Astrocyte (in vitro differentiated cells and primary cell): ENCODE data around the gene SRD5A1. TPM values are rescaled to one million over a fixed set of nuclear protein-coding genes. Genes with fewer than 3 reads are reported as not detected.

Experiments used
- DNase-seq: peaks from one replicate; pipeline ENCODE4 v3.0.0-alpha.2; 2010; ENCODE audit warnings: low read depth
- FAIRE-seq: peaks from 2 replicates; lab custom pipeline; 2011; peaks lifted over from hg19 to GRCh38; lab: Jason Lieb, UNC
- H2AFZ ChIP-seq: 2 replicates; pipeline ENCODE4 v1.6.0; 2012; ENCODE audit warnings: low read depth, low read length, inconsistent platforms
- H3K27ac ChIP-seq: 2 replicates; pipeline ENCODE4 v1.5.1; 2011; ENCODE audit warnings: low read depth, low read length, inconsistent platforms
- H3K27me3 ChIP-seq: 2 replicates; pipeline ENCODE4 v1.6.0; 2011; ENCODE audit warnings: low read length, inconsistent platforms; ENCODE audit not compliant: insufficient read depth
- H3K36me3 ChIP-seq: 2 replicates; pipeline ENCODE4 v1.5.1; 2011; ENCODE audit warnings: low read length, inconsistent platforms; ENCODE audit not compliant: insufficient read depth
- H3K4me1 ChIP-seq: 2 replicates; pipeline ENCODE4 v1.5.1; 2011; ENCODE audit warnings: low read length, inconsistent platforms; ENCODE audit not compliant: insufficient read depth
- H3K4me2 ChIP-seq: 2 replicates; pipeline ENCODE4 v1.6.0; 2012; ENCODE audit warnings: low read length, inconsistent platforms
- H3K4me3 ChIP-seq: 2 replicates; pipeline ENCODE4 v1.5.1; 2011; ENCODE audit warnings: low read depth, mild to moderate bottlenecking, low read length, inconsistent platforms; ENCODE audit not compliant: insufficient read depth
- H3K79me2 ChIP-seq: 2 replicates; pipeline ENCODE4 v1.6.0; 2012; ENCODE audit warnings: mild to moderate bottlenecking, low read length, inconsistent platforms; ENCODE audit not compliant: insufficient read depth
- H3K9ac ChIP-seq: 2 replicates; pipeline ENCODE4 v1.6.0; 2012; ENCODE audit warnings: mild to moderate bottlenecking, low read length, inconsistent platforms
- H3K9me3 ChIP-seq: 2 replicates; pipeline ENCODE4 v1.5.1; 2012; ENCODE audit warnings: low read depth, mild to moderate bottlenecking, low read length, inconsistent platforms; ENCODE audit not compliant: insufficient read depth
- H4K20me1 ChIP-seq: 2 replicates; pipeline ENCODE4 v1.6.0; 2012; ENCODE audit warnings: low read length, inconsistent platforms; ENCODE audit not compliant: insufficient read depth
- H3K27ac Mint-ChIP-seq: one replicate; pipeline ENCODE4 v1.8.0; 2021; ENCODE audit warnings: mild to moderate bottlenecking, mixed read lengths; ENCODE audit not compliant: unreplicated experiment
- H3K27me3 Mint-ChIP-seq: one replicate; pipeline ENCODE4 v1.8.0; 2021; ENCODE audit warnings: low read depth, mixed read lengths; ENCODE audit not compliant: unreplicated experiment
- H3K36me3 Mint-ChIP-seq: one replicate; pipeline ENCODE4 v1.8.0; 2021; ENCODE audit warnings: low read depth, mixed read lengths; ENCODE audit not compliant: unreplicated experiment
- H3K4me1 Mint-ChIP-seq: one replicate; pipeline ENCODE4 v1.8.0; 2021; ENCODE audit warnings: low read depth, mixed read lengths; ENCODE audit not compliant: unreplicated experiment
- H3K4me3 Mint-ChIP-seq: one replicate; pipeline ENCODE4 v1.8.0; 2021; ENCODE audit warnings: mild to moderate bottlenecking, moderate library complexity, mixed read lengths; ENCODE audit not compliant: unreplicated experiment
- H3K9me3 Mint-ChIP-seq: one replicate; pipeline ENCODE4 v1.8.0; 2021; ENCODE audit warnings: mild to moderate bottlenecking, mixed read lengths; ENCODE audit not compliant: unreplicated experiment
- EZH2 ChIP-seq: IDR thresholded peaks from 2 replicates; pipeline ENCODE4 v1.6.1; 2012; ENCODE audit warnings: mild to moderate bottlenecking, low read length, inconsistent platforms; ENCODE audit not compliant: insufficient read depth
- total RNA-seq: library from RNA; stranded (reverse); gene quantifications from 2 replicates; pipeline ENCODE4 v1.2.1, GENCODE V29; 2021
- TF ChIP-seq, protein P1 (sequence below): IDR thresholded peaks from 2 replicates; pipeline ENCODE4 v1.5.1; 2011; ENCODE audit warnings: low read depth, mild to moderate bottlenecking, inconsistent platforms, low read length, moderate library complexity; ENCODE audit not compliant: insufficient read depth

SRD5A1 gene
- total RNA-seq, 1 donor from 2014 or later: 27.6 TPM

DNA sequence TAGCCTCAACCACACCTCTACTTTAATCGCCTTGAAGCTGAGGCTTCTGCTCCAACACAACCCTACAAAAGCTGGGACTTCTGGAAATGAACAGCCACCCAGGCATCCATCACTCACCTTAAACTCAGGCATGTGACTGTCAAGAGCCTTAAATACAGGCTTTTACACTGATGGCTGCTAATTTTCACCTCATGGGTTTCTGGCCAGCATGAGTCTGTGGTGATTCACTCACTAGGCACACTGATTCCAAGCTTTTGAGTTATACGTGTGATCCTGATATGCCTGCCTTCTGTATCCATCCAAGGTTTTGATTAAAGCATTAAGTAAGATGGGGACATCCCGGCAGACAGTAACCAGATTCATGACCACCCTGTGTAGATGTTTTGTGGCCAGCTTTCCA, 9.3 kb upstream of the SRD5A1 start:
- Mint-ChIP-seq H3K4me1 (peaks cover 3% of the 10 kb centered on the region), H3K27ac (no peak overlapping the region), H3K4me3 (no peak overlapping the region), H3K27me3 (no peaks in the 10 kb centered on the region), H3K9me3 (no peaks in the 10 kb centered on the region), H3K36me3 (peaks cover 31% of the 10 kb centered on the region)
- FAIRE-seq: no peak
- H3K36me3 ChIP-seq: peaks cover 78% of the 10 kb centered on the region
- H4K20me1 ChIP-seq: peaks cover 72% of the 10 kb centered on the region
- H3K27ac ChIP-seq: no peak overlapping the region
- peaks cover 84% of the 10 kb centered on the region for H3K79me2 ChIP-seq
- TF ChIP-seq, protein P1, sequence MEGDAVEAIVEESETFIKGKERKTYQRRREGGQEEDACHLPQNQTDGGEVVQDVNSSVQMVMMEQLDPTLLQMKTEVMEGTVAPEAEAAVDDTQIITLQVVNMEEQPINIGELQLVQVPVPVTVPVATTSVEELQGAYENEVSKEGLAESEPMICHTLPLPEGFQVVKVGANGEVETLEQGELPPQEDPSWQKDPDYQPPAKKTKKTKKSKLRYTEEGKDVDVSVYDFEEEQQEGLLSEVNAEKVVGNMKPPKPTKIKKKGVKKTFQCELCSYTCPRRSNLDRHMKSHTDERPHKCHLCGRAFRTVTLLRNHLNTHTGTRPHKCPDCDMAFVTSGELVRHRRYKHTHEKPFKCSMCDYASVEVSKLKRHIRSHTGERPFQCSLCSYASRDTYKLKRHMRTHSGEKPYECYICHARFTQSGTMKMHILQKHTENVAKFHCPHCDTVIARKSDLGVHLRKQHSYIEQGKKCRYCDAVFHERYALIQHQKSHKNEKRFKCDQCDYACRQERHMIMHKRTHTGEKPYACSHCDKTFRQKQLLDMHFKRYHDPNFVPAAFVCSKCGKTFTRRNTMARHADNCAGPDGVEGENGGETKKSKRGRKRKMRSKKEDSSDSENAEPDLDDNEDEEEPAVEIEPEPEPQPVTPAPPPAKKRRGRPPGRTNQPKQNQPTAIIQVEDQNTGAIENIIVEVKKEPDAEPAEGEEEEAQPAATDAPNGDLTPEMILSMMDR: no peak
- TF ChIP-seq EZH2: no peak
- no peak overlapping the region for H2AFZ ChIP-seq
- H3K27me3 ChIP-seq: no peaks in the 10 kb centered on the region
- H3K9me3 ChIP-seq: peaks cover 3% of the 10 kb centered on the region
- H3K9ac ChIP-seq: no peak overlapping the region
- no peak for DNase-seq
- H3K4me3 ChIP-seq: no peak overlapping the region
- H3K4me1 ChIP-seq: no peaks in the 10 kb centered on the region
- H3K4me2 ChIP-seq: no peak overlapping the region

DNA sequence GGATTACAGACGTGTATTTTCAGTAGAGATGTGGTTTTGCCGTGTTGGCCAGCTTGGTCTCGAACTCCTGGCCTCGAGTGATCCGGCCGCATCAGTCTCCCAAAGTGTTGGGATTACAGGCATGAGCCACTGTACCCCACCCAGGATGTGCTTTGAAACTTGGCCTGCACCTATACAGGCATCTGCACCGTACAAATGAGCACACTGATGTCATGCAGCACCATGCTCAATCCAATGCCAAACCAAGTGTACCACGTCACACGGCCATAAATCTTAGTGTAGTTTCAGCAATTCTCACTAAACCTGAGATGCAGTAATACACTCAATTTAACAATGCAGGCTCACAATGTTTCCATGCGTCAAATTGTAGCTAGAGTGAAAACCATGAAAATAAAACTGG, 6.7 kb upstream of the SRD5A1 start:
- FAIRE-seq (no peak), DNase-seq (no peak)
- no peaks in the 10 kb centered on the region for H3K27me3 ChIP-seq
- H3K27me3 Mint-ChIP-seq: no peaks in the 10 kb centered on the region
- H3K36me3 Mint-ChIP-seq: peaks cover 35% of the 10 kb centered on the region
- no peak overlapping the region for H3K4me2 ChIP-seq
- H3K36me3 ChIP-seq: peaks cover 73% of the 10 kb centered on the region
- TF ChIP-seq EZH2: no peak
- TF ChIP-seq, protein P1: no peak
- H3K9ac ChIP-seq: no peak overlapping the region
- H3K27ac Mint-ChIP-seq: no peak overlapping the region
- H3K9me3 ChIP-seq: peaks cover 3% of the 10 kb centered on the region
- H3K4me1 ChIP-seq: peaks cover 2% of the 10 kb centered on the region
- H2AFZ ChIP-seq: no peak overlapping the region
- no peak overlapping the region for H3K4me3 Mint-ChIP-seq
- H3K4me1 Mint-ChIP-seq: peaks cover 15% of the 10 kb centered on the region
- peaks cover 96% of the 10 kb centered on the region for H3K79me2 ChIP-seq
- H3K9me3 Mint-ChIP-seq: no peaks in the 10 kb centered on the region
- peaks cover 85% of the 10 kb centered on the region for H4K20me1 ChIP-seq
- no peak overlapping the region for H3K4me3 ChIP-seq
- no peak overlapping the region for H3K27ac ChIP-seq

DNA sequence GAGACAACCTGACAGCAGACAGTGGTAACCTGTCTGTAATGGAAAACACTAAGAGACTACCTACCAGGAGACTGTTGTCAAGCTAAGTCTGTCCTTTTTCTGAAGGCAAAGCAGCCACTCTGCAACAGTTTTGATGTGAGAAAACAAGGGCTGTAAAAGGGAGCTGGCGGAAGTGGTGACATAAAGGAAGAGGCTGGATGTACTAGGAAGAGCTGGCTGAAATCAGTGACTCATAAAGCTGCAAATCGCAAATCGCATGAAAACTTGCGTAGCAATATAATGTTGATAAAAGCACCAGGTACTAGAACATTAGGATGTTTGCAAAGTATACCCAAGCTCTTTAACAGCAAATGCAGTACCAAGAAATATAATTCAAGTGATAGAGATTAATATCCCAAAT, 1.8 kb upstream of the SRD5A1 start:
- FAIRE-seq (no peak), DNase-seq (no peak)
- Mint-ChIP-seq H3K36me3 (peaks cover 13% of the 10 kb centered on the region), H3K27ac (peak overlapping the region; percentile 43), H3K4me1 (peaks cover 14% of the 10 kb centered on the region), H3K9me3 (no peaks in the 10 kb centered on the region), H3K27me3 (no peaks in the 10 kb centered on the region), H3K4me3 (peak overlapping the region; percentile 98)
- Histone ChIP-seq H3K9me3 (no peaks in the 10 kb centered on the region), H3K27ac (no peak overlapping the region), H3K4me3 (peak overlapping the region; percentile 86), H4K20me1 (peaks cover 77% of the 10 kb centered on the region), H3K36me3 (peaks cover 32% of the 10 kb centered on the region), H3K4me2 (peak overlapping the region; percentile 98), H2AFZ (no peak overlapping the region), H3K9ac (peak overlapping the region; percentile 98), H3K4me1 (peaks cover 7% of the 10 kb centered on the region), H3K79me2 (peaks cover 92% of the 10 kb centered on the region), H3K27me3 (no peaks in the 10 kb centered on the region)
- TF ChIP-seq, protein P1: no peak
- no peak for TF ChIP-seq EZH2
